ENCODE measurements around the gene SORBS2. TPM values are rescaled to one million over a fixed set of nuclear protein-coding genes. Genes with fewer than 3 reads are reported as not detected.
A peak's percentile ranks its signal among the peaks of the same experiment; 100 is the strongest.

Gene SORBS2
- polyA plus RNA-seq, 3 donors: 15.0 to 78.5 (median 18.7) TPM

- 61 to 66% (median 64%) methylated on average over 9 of the region's 9 CpGs for WGBS, 3 donors
- no peak overlapping the region for H3K27ac ChIP-seq (ENCODE audit: low read depth, low read length)
These were observed 50.4 kb downstream of the SORBS2 start for GRCh38 chr4:185761352-185762235.

- no peak overlapping the region for H3K27ac ChIP-seq (ENCODE audit: low read depth, low read length)
- 72 to 94% (median 73%) methylated on average over 2 of the region's 2 CpGs for WGBS, 3 donors
These were observed 53.2 kb downstream of the SORBS2 start for GRCh38 chr4:185758807-185759206.

GRCh38 chr4:185755451-185755850 lies 56.5 kb downstream of the SORBS2 start:
- H3K27ac ChIP-seq (ENCODE audit: low read depth, low read length): no peak overlapping the region

GRCh38 chr4:185754961-185755360 lies 57.0 kb downstream of the SORBS2 start:
- H3K27ac ChIP-seq (ENCODE audit: low read depth, low read length): no peak overlapping the region
- WGBS, 3 donors: 63 to 75% (median 72%) methylated on average over 3 of the region's 3 CpGs

GRCh38 chr4:185752872-185753271 lies 59.1 kb downstream of the SORBS2 start:
- 67 to 74% (median 70%) methylated on average over 5 of the region's 5 CpGs for WGBS, 3 donors
- no peak overlapping the region for H3K27ac ChIP-seq (ENCODE audit: low read depth, low read length)

- H3K27ac ChIP-seq (ENCODE audit: low read depth, low read length): no peak overlapping the region
- WGBS, 3 donors: 83 to 94% (median 90%) methylated on average over 5 of the region's 5 CpGs
These were observed 62.1 kb downstream of the SORBS2 start for GRCh38 chr4:185749858-185750257.

- H3K27ac ChIP-seq (ENCODE audit: low read depth, low read length): no peak overlapping the region
- WGBS, 3 donors: 88 to 93% (median 89%) methylated on average over 3 of the region's 3 CpGs
These were observed 63.0 kb downstream of the SORBS2 start for GRCh38 chr4:185748901-185749390.

GRCh38 chr4:185745891-185746290 lies 66.1 kb downstream of the SORBS2 start:
- no peak overlapping the region for H3K27ac ChIP-seq (ENCODE audit: low read depth, low read length)
- 79 to 94% (median 92%) methylated on average over 9 of the region's 9 CpGs for WGBS, 3 donors

- WGBS, 3 donors: 95 to 97% (median 96%) methylated on average over 9 of the region's 9 CpGs
- H3K27ac ChIP-seq (ENCODE audit: low read depth, low read length): no peak overlapping the region
These were observed 67.0 kb downstream of the SORBS2 start for GRCh38 chr4:185744946-185745345.

- 52 to 92% (median 89%) methylated on average over 1 of the region's 1 CpG for WGBS, 3 donors
- H3K27ac ChIP-seq (ENCODE audit: low read depth, low read length): no peak overlapping the region
These were observed 67.5 kb downstream of the SORBS2 start for GRCh38 chr4:185744488-185744862.

- H3K27ac ChIP-seq (ENCODE audit: low read depth, low read length): no peak overlapping the region
- 69 to 91% (median 88%) methylated on average over 2 of the region's 2 CpGs for WGBS, 3 donors
These were observed 68.1 kb downstream of the SORBS2 start for GRCh38 chr4:185743722-185744487.

GRCh38 chr4:185742766-185743165 lies 69.2 kb downstream of the SORBS2 start:
- 27 to 62% (median 59%) methylated on average over 8 of the region's 8 CpGs for WGBS, 3 donors
- H3K27ac ChIP-seq (ENCODE audit: low read depth, low read length): no peak overlapping the region

- H3K27ac ChIP-seq (ENCODE audit: low read depth, low read length): no peak overlapping the region
- WGBS, 3 donors: 68 to 85% (median 83%) methylated on average over 6 of the region's 6 CpGs
These were observed 70.2 kb downstream of the SORBS2 start for GRCh38 chr4:185741795-185742194.

- no peak overlapping the region for H3K27ac ChIP-seq (ENCODE audit: low read depth, low read length)
- 64 to 82% (median 78%) methylated on average over 4 of the region's 4 CpGs for WGBS, 3 donors
These were observed 71.5 kb downstream of the SORBS2 start for GRCh38 chr4:185740471-185740873.

- no peak overlapping the region for H3K27ac ChIP-seq (ENCODE audit: low read depth, low read length)
These were observed 73.2 kb downstream of the SORBS2 start for GRCh38 chr4:185738820-185739219.

GRCh38 chr4:185738038-185738552 lies 73.9 kb downstream of the SORBS2 start:
- WGBS, 3 donors: 27 to 53% (median 38%) methylated on average over 10 of the region's 10 CpGs
- peak overlapping the region; percentile 71 for H3K27ac ChIP-seq (ENCODE audit: low read depth, low read length)

- WGBS, 3 donors: 74 to 86% (median 76%) methylated on average over 21 of the region's 21 CpGs
- no peak overlapping the region for H3K27ac ChIP-seq (ENCODE audit: low read depth, low read length)
These were observed 74.4 kb downstream of the SORBS2 start for GRCh38 chr4:185737489-185738037.

- WGBS, 3 donors: 63 to 82% (median 79%) methylated on average over 5 of the region's 5 CpGs
- H3K27ac ChIP-seq (ENCODE audit: low read depth, low read length): no peak overlapping the region
These were observed 75.1 kb downstream of the SORBS2 start for GRCh38 chr4:185736882-185737281.

GRCh38 chr4:185735866-185736400 lies 76.1 kb downstream of the SORBS2 start:
- WGBS, 3 donors: 50 to 80% (median 73%) methylated on average over 4 of the region's 4 CpGs
- no peak overlapping the region for H3K27ac ChIP-seq (ENCODE audit: low read depth, low read length)
